Neural cell (in vitro differentiated cells): ENCODE data around the gene NCK2. TPM values are rescaled to one million over a fixed set of nuclear protein-coding genes. Genes with fewer than 3 reads are reported as not detected.

Experiments
- H2AFZ ChIP-seq: fragments of 200-600, 300-800 bp; sonication (generic), shearing (Covaris generic); 2 replicates; pipeline ENCODE4 v1.6.0; 2014; ENCODE audit warnings: low read depth, mild to moderate bottlenecking, antibody characterized with exemption, low read length, moderate library complexity
- H3F3A ChIP-seq: fragments of 200-600 bp; shearing (Covaris generic); 2 replicates; pipeline ENCODE4 v1.6.1; 2016; ENCODE audit warnings: mild to moderate bottlenecking, moderate library complexity, mixed read lengths, antibody characterized with exemption, low read length; ENCODE audit not compliant: insufficient read depth, poor library complexity, severe bottlenecking
- H3K27ac ChIP-seq: fragments of 200-600, 300-800 bp; sonication (generic), shearing (Covaris generic); 2 replicates; pipeline ENCODE4 v1.5.1; 2014; ENCODE audit warnings: mild to moderate bottlenecking, low read length, moderate library complexity
- H3K27me3 ChIP-seq: fragments of 300-800, 200-600 bp; sonication (generic), shearing (Covaris generic); 2 replicates; pipeline ENCODE4 v1.6.0; 2014; ENCODE audit warnings: mild to moderate bottlenecking, low read depth, low read length, moderate library complexity; ENCODE audit not compliant: insufficient read depth
- H3K36me3 ChIP-seq: fragments of 300-800, 200-600 bp; sonication (generic), shearing (Covaris generic); 2 replicates; pipeline ENCODE4 v1.5.1; 2014; ENCODE audit warnings: mild to moderate bottlenecking, antibody characterized with exemption, low read length, moderate library complexity; ENCODE audit not compliant: insufficient read depth
- H3K4me2 ChIP-seq: fragments of 300-800, 200-600 bp; sonication (generic), shearing (Covaris generic); 2 replicates; pipeline ENCODE4 v1.6.0; 2014; ENCODE audit warnings: mild to moderate bottlenecking, low read length
- H3K4me3 ChIP-seq: fragments of 300-800, 200-600 bp; sonication (generic), shearing (Covaris generic); 2 replicates; pipeline ENCODE4 v1.5.1; 2014; ENCODE audit warnings: mild to moderate bottlenecking, low read length, moderate library complexity
- H3K79me2 ChIP-seq: fragments of 200-600 bp; shearing (Covaris generic); replicated peaks from 2 replicates; pipeline ENCODE4 v1.6.0; 2014; ENCODE audit warnings: mild to moderate bottlenecking, low read length, moderate library complexity; ENCODE audit not compliant: insufficient read depth
- H3K9ac ChIP-seq: fragments of 300-800, 200-600 bp; sonication (generic), shearing (Covaris generic); 2 replicates; pipeline ENCODE4 v1.6.1; 2016; ENCODE audit warnings: mild to moderate bottlenecking, low read length, mixed read lengths
- H3K9me2 ChIP-seq: fragments of 200-600 bp; shearing (Covaris generic); 2 replicates; pipeline ENCODE4 v1.6.1; 2016; ENCODE audit warnings: mild to moderate bottlenecking, low read length, mixed read lengths; ENCODE audit not compliant: insufficient read depth
- H3K9me3 ChIP-seq: fragments of 200-600, 300-800 bp; sonication (generic), shearing (Covaris generic); 2 replicates; pipeline ENCODE4 v1.6.1; 2016; ENCODE audit warnings: mild to moderate bottlenecking, mixed run types, low read length, moderate library complexity, mixed read lengths
- H4K20me1 ChIP-seq: fragments of 200-600 bp; shearing (Covaris generic); 2 replicates; pipeline ENCODE4 v1.6.1; 2016; ENCODE audit warnings: mild to moderate bottlenecking, mixed run types; ENCODE audit not compliant: insufficient read depth
- EP300 ChIP-seq: fragments of 450-650 bp; conservative IDR thresholded peaks from 2 replicates; pipeline ENCODE4 v1.6.1; 2014; ENCODE audit warnings: antibody characterized with exemption, mild to moderate bottlenecking, moderate library complexity; ENCODE audit not compliant: poor library complexity, severe bottlenecking
- EZH2 ChIP-seq: fragments of 200-600, 300-800 bp; shearing (Covaris generic), sonication (generic); IDR thresholded peaks from 2 replicates; pipeline ENCODE4 v1.6.1; 2014; ENCODE audit warnings: antibody characterized with exemption, low read length, borderline replicate concordance, mild to moderate bottlenecking; ENCODE audit not compliant: insufficient read depth, poor library complexity, severe bottlenecking
- MXI1 ChIP-seq: fragments of 450-650 bp; conservative IDR thresholded peaks from 2 replicates; pipeline ENCODE4 v1.6.1; 2014; ENCODE audit warnings: antibody characterized with exemption, mild to moderate bottlenecking; ENCODE audit not compliant: poor library complexity, severe bottlenecking
- POLR2AphosphoS5 ChIP-seq: IDR thresholded peaks from 2 replicates; pipeline ENCODE4 v1.6.1; 2012
- RAD21 ChIP-seq: fragments of 450-650 bp; conservative IDR thresholded peaks from 2 replicates; pipeline ENCODE4 v1.6.1; 2014; ENCODE audit warnings: antibody characterized with exemption, mild to moderate bottlenecking, moderate library complexity
- REST ChIP-seq: IDR thresholded peaks from 2 replicates; pipeline ENCODE4 v1.6.1; 2012; ENCODE audit warnings: borderline replicate concordance
- SMC3 ChIP-seq: fragments of 450-650 bp; conservative IDR thresholded peaks from 2 replicates; pipeline ENCODE4 v1.6.1; 2014; ENCODE audit warnings: antibody characterized with exemption, mild to moderate bottlenecking, moderate library complexity; ENCODE audit not compliant: poor library complexity
- TAF1 ChIP-seq: IDR thresholded peaks from 2 replicates; pipeline ENCODE4 v1.6.1; 2012; ENCODE audit warnings: low read depth
- polyA plus RNA-seq: library from polyadenylated mRNA; depleted of rRNA; stranded (reverse); fragments of >200 nt; gene quantifications from 2 replicates; pipeline ENCODE4 v1.2.3, GENCODE V29; 2014
- TF ChIP-seq, protein P1 (sequence below): fragments of 450-650 bp; IDR thresholded peaks from 2 replicates; pipeline ENCODE4 v1.5.1; 2014; ENCODE audit warnings: antibody characterized with exemption, mild to moderate bottlenecking, moderate library complexity; ENCODE audit not compliant: poor library complexity, severe bottlenecking

Gene NCK2
- polyA plus RNA-seq, 1 donor from 2014 or later, result 49.4 TPM

DNA sequence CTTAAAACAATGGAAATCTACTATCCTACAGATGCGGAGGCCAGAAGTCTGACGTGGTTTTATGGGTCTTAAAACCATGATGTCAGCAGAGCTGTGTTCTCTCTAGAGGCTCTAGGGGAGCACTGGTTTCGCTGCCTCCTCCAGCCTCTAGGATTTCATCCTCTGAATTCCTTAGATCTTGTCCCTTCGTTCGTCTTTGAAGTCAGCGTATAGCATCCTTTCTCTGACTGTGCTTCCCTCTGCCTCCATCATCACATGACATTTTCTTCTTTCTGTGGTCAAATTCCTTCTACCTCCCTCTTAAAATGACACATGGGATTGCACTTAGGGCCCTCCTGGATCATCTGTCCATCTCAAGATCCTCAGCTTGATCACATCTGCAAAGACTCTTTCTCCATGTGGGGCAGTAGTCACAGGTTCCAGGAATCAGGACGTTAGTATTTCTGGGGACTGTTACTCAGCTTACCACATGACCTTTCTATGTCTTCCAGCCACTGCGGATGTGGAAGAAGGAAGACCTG lies 22.7 kb upstream of the NCK2 start:
- no peaks in the 10 kb centered on the region for H3K36me3 ChIP-seq
- H4K20me1 ChIP-seq, result no peaks in the 10 kb centered on the region
- H3K9ac ChIP-seq, result no peak overlapping the region
- H3K27me3 ChIP-seq, result no peaks in the 10 kb centered on the region
- no peak overlapping the region for H2AFZ ChIP-seq
- H3K27ac ChIP-seq, result no peak overlapping the region
- H3K4me3 ChIP-seq, result no peak overlapping the region
- no peaks in the 10 kb centered on the region for H3K79me2 ChIP-seq
- no peaks in the 10 kb centered on the region for H3K9me2 ChIP-seq
- TF ChIP-seq MXI1 (no peak), REST (no peak), SMC3 (no peak), EZH2 (no peak), RAD21 (no peak), POLR2AphosphoS5 (no peak), EP300 (no peak), TAF1 (no peak)
- TF ChIP-seq, protein P1, sequence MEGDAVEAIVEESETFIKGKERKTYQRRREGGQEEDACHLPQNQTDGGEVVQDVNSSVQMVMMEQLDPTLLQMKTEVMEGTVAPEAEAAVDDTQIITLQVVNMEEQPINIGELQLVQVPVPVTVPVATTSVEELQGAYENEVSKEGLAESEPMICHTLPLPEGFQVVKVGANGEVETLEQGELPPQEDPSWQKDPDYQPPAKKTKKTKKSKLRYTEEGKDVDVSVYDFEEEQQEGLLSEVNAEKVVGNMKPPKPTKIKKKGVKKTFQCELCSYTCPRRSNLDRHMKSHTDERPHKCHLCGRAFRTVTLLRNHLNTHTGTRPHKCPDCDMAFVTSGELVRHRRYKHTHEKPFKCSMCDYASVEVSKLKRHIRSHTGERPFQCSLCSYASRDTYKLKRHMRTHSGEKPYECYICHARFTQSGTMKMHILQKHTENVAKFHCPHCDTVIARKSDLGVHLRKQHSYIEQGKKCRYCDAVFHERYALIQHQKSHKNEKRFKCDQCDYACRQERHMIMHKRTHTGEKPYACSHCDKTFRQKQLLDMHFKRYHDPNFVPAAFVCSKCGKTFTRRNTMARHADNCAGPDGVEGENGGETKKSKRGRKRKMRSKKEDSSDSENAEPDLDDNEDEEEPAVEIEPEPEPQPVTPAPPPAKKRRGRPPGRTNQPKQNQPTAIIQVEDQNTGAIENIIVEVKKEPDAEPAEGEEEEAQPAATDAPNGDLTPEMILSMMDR, result no peak
- no peaks in the 10 kb centered on the region for H3F3A ChIP-seq
- H3K4me2 ChIP-seq, result no peak overlapping the region
- H3K9me3 ChIP-seq, result no peaks in the 10 kb centered on the region

DNA sequence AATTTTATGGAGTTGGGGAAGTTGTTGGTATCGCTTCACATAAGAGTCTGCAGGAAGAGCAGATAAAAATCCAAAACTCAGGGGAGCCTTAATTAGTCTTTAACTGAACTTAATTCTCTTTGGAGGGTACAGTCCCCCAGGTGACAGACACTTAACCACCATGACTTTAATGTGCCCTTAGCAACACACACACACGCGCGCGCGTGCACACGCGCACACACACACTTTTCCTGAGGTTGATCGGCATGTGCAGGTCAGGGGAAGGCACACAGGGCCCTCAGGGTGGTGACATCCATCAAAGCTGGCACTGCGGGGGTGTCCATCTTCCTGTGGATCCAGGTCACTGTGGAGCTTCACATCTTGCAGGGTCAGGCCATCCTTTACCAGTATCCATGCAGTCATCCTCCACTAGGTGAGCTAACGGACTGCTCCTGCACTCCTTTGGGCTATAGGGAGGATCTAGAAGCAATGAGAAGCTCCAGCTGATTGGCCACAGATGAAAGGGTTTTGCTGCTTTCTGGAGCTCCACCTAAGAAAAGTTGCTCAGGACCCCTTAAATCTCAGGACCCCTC lies 21.9 kb upstream of the NCK2 start:
- no peak for TF ChIP-seq REST
- no peak for TF ChIP-seq EZH2
- TF ChIP-seq POLR2AphosphoS5, result no peak
- no peak for TF ChIP-seq RAD21
- TF ChIP-seq TAF1, result no peak
- no peak for TF ChIP-seq EP300
- TF ChIP-seq, protein P1, result no peak
- no peak for TF ChIP-seq MXI1
- TF ChIP-seq SMC3, result no peak
- Histone ChIP-seq H3K4me3 (no peak overlapping the region), H3F3A (no peaks in the 10 kb centered on the region), H3K4me2 (no peak overlapping the region), H3K9ac (no peak overlapping the region), H3K27me3 (no peaks in the 10 kb centered on the region), H4K20me1 (no peaks in the 10 kb centered on the region), H3K9me2 (no peaks in the 10 kb centered on the region), H3K9me3 (no peaks in the 10 kb centered on the region), H3K79me2 (no peaks in the 10 kb centered on the region), H2AFZ (no peak overlapping the region), H3K27ac (no peak overlapping the region), H3K36me3 (no peaks in the 10 kb centered on the region)
